GM21737 (cell line): ENCODE measurements around the gene MSLN.
A peak's percentile ranks its signal among the peaks of the same experiment; 100 is the strongest.

Experiments
- ATAC-seq: cut with Tn5 transposase; IDR thresholded peaks from one replicate; pipeline ENCODE4 v1.9.1; 2021; ENCODE audit warnings: mild to moderate bottlenecking, moderate library complexity; ENCODE audit not compliant: unreplicated experiment

The MSLN gene

DNA sequence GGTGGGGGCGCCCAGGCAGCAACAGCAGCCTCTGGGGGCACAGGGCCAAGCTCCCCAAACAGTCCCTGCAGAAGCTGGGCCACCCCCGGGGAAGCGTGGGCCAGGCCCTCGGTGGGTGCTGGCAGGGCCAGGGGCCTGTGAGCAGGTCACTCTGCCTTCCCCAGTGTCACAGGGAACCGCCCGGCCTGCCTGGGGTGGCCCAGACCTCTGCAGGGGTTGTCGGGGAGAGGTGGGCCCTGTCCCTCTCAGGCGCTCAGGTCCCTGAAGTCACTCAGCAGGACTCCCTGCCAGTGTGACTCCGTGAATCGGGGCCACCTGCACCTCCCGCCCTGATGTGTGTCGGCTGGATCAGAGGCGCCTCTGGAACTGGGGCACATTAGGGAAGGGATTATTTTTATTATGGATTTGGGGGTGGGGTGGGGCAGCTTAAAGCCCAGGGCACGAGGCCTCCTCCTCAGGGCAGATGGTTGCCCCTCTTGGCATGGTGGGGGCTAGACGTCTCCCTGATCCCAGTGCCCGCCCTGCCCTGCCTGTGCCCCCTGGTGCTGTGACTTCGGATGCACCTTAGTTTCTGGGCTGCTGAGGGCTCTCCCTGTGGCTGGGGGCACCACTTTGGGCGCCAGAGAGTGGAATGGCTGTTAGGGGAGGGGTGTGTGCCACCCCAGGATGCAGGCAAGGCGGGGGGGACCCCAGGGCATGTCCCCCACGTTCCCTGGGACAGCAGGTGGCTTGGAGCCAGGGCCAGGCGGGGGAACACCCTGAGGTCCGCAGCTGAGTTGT lies 41.2 kb downstream of the MSLN start:
- ATAC-seq, result no peak

DNA sequence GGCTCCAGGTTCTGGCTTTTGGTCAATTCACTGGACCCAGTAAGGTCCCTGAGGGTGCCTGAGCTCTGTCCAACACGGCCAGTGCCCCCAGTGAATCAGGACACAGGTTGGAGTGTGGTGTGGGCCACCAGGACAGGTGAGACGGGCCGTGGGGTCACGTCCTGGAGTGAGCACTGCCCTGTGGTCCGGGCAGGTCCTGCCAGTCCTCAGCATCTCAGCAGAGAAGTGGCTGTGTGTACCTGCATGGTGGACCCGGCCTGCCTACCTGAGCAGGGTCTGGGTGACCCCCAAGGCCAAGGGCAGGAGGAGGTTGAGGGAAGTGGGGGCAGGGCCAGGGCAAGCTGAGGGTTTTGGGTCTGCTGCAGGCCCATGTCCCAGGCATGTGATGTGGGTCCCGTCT lies 41.9 kb downstream of the MSLN start:
- ATAC-seq, result no peak

DNA sequence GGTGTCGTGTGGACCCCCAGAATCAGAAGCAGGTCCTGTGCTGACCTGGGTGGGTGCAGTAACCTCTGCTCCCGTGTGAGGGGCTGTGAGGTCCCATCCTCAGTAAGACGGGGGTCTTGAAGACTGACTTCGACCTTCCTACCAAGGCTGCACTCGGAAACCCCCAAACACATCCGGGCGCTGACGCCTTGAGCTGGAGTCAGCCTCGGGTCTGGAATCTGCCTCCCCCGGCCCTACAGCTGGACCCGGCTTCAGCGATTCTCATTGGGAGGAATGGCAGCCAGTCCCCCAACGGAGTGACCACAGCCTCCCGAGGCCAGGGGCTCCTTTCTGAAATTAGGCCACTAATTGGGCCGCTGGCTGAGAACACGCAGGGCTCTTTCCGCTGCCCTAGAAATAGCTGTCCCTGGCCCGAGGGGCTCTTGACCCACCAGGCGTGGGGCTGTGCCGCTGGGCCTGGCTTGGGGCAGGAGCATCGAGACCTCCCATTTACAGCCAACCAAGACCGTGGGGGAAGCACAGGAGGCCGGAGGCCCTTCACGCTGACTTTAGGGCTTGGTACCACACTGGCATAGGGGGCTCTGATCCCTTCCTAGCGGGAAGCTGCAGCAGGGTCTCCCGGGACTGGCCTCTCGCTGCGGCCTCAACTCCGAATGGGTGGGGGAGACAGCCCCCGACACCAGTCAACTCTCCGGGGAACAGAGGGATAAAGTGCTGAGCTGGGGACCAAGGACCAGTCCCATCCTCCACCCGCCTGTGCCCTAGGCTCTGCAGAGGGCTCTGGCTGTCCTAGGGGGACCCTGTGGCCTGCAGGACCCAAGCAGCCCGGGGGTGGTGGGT lies 42.6 kb downstream of the MSLN start:
- no peak for ATAC-seq

DNA sequence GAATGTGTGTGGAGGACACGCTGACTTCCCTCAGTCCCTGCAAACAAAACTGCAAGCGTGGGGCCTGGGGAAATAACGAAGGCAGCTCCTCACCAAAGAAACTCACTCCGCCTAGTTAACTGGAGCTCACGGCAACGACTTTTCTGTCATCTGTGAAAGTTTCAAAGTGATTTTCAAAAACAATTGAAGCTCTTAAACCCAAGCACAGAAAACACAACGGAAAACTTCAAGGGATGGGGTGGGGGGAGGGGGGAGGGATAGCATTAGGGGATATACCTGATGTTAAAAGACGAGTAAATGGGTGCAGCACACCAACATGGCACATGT lies 43.2 kb downstream of the MSLN start:
- ATAC-seq, result no peak

DNA sequence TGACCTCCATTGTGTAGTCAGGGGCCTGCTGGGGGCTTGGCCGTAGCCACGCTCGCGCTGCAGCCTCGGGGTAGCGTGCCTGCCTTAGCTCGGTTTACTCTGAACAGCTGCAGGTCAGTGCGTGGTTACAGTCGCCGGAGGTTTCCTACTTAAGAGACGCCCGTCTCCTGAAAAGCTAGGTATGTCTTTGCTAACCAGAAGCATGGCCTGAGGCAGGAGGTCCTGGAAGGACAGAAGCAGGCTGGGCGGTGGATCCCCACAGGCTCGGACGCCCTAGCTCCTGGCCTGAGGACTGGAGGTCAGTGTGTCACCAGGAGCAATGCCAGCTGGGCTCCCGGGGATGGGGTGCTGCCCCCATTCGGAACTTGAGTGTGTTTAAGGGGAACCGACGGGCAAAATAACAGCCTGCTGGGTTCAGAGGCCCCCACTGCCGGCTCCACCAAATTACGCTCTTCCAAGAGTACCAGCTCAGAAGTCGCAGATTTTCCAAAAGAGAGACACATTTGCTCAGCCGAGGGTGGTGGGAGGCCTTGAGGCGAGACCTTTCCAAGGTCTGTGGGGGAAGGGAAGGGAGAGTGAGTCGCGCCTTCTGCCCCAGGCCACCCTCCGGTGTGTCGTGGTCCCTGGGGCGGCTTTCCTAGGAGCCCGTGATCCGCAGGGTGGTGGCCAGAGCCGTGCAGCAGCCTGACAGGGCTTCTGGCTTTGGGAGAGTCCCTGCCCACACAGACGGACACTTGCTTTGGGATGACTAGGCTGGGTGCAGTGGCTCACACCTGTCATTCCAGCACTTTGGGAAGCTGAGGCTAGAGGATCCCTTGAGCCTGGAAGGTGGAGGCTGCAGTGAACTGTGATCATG lies 43.9 kb downstream of the MSLN start:
- no peak for ATAC-seq

DNA sequence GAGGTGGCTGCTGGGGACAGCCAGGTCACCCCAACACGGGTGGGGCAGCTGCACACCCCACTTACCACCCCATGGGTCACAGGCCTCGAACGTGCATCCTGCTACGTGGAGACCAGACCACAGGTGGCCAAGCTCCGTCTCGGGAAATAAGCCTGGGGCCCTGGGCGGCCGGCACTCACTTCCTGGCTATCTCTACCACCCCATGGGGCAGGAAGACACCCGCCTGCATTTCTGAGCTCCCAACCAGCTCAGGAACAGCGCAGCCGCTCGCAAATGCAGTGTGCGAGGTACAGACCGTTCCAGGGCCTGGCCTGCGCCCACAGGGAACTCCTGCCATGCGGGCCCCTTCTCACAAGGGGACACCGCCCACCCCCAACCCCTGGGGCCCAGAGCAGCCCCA lies 44.9 kb downstream of the MSLN start:
- no peak for ATAC-seq

DNA sequence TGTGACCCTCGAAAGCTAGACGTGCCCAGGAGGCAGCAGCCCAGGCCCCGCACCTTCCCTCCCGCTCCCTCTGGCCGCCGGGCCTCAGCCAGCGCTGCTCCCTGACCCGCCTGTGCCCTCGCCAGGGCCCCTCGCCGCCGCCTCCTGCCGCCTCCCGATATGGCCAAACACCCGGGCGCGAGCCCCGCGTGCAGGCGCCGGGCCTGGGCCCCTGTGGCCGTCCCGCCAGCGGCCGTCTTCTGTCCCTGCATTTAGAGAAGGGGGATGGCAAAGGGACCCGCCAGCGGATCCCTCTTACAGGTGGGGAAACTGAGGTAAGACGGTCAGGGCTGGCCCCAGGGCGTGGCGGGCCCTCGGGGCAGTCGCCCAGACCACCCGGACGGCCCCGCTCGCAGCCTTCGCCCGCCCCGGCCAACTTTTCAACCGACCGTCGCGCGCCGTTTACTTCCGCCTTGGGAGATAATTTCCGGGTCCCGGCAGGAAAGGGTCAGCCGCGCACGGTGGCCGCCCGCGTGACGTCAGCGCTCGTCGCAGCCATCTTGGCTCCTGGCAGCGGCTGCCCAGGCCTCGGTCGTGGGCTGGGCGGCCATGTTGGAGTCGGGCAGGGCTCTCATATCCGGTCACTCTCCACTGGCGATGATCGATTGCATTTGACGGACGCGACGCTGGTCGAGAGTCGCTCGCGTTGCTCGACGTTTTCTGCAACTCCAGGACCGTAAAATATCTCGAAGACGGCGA lies 47.0 kb downstream of the MSLN start:
- ATAC-seq, result peak; percentile 85

DNA sequence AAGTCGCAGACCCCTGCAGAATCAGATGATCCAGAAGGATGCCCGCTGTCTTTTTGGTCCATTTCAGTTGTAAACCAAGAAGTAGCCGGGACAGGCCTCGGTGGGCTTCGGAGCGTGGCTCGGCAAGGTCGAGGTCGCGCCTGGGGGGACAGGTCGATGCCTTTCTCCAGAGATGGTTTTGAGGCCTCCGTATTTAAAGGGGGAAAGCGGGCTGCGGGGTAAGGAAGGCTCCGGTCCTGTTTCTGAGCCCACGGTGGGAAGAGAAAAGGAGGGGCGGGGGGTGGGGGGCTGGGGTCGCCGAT lies 47.5 kb downstream of the MSLN start:
- no peak for ATAC-seq

DNA sequence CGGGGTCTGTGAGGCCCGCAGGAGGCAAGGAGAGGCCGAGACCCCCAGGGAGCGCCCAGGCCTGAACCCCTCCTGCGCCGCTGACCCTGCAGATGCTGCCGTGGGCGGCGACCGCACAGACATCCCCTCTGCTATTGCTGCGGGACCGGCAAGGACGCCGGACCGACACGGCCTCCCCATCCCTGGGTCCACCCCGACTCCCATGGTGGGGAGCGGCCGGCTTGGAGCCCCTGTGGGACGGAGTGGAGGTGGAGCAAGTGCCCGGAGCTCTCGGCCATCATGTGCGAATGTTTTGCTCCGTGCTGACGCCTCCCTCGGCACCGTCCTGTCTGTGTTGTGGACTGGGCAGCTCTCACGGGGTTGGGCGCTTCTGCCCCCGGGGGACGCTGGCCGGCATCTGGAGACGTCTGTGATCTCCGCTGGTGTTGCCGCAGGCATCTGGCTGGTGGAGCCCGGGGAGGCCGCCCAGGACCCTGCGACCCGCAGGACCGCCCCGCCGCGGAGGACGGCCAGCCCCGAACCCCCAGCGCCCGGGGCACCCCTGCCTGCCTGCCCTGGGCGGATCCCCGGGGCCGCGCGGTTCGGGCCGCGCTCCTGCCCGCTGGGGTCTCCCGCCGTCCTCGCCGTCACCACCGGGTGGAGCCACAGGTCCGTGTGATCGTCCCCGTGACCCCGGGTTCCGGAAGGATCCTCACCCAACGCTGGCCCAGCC lies 52.8 kb downstream of the MSLN start:
- ATAC-seq, result no peak

DNA sequence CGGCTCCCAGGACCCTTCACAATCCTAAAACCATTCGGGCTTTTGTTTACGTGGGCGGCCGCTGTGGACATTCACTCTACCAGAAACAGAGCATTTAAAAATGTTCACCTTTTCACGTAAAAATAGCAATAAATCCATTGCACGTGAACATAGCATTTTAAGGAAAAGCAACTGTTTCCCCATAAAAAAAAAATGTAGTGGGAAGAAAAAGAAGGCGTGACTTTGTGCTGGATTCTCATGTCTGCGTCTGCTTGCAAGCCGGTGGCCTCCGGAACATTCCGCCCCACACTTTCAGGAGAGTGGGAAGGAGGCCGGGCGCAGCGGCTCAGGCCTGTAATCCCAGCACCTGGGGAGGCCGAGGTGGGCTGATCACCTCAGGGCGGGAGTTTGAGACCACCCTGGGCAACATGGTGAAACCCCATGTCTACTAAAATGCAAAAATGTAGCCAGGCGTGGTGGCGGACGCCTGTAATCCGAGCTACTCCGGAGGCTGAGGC lies 53.4 kb downstream of the MSLN start:
- ATAC-seq, result no peak

DNA sequence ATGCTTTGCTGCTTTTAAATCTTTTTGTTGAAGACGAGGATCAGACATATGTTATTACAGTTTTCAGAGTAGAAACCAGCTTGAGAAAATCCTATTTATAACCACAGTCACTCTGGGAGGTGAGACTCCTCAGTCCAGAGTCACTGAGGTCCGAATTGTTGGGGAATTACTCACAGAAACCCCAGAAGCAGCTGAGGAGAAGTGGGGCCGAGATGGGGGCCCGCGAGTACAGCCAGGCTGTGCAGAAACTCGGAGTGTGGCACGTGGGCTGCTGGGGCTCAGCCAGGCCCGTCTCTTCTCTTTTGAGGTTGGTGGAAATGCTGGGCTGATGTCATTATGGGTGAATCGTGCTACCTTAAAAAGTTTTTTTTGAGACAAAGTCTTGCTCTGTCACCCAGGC lies 54.4 kb downstream of the MSLN start:
- no peak for ATAC-seq

DNA sequence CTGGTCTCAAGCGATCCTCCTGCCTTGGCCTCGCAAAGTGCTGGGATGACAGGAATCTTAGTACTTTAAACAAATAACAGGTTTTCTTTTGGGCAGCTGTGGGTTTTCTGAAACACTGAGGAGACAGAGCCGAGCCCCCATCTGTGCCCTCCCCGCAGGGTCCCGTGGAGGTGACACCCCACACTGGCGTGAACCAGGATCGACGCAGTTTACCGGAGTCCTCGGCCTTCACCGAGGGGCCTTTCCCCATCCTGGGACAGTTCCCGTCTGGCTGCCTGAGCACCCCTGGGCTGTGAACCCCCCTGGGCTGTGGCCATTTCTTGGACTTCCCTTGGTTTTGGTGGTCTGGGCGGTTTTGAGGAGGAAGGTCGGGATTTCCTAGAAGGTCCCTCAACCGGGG lies 55.3 kb downstream of the MSLN start:
- ATAC-seq, result no peak

DNA sequence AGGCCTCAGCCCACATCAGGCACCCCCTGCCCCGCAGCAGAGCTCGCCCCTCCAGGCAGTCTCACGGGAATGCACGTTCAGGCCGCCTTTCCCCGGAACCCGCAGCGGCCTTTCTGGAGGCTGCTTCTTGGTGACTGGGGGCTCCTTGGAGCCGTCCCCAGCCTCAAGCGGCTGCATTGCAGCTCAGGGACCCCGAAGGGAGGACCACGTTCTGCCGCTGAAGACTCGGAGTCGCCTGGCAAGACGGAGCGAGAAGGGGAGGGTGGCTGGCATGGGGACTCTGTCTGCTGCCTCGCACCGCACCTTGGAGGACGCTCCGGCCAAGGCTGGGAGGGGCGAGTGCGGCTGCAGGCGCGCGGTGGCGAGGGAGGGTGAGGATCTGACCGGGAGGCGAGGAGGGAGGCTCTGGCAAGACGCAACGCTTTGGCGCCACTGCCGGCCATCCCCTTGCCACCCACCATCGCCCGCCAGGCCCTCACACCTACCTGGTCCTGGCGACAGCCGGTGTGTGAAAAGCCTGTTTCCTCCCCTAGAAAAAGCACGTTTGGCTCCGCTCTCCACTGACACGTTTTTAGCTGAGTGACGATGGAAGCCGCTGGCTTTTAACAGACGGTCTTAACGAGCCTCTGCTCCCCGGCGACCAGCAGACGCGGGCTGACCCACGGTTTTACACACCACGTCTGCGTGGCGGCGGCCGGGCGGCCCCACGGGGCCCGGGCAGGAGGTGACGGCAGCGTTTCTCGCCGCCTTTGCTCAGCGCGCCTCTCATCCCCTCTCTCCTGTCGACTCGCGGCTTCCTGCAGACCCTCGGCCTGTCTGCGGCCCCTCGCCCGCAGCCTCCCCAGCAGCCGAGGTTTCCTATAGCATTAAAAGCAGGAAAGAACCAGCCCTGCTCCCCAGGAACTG lies 56.7 kb downstream of the MSLN start:
- ATAC-seq, result no peak

DNA sequence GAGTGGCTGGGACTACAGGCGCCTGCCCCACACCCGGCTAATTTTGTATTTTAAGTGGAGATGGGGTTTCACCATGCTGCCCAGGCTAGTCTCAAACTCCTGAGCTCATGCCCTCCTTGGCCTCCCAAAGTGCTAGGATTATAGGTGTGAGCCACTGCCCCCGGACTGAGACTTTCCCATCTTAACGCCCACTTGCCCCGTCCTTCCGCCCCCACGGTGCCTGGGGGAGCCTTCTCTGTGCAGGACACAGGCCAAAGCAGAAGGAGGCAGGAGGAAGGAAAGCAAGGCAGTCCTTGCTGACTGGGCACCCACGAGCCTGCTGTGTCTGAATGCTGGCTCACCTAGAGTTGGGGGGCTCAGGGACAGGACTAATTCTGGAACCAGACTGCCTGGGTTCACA lies 57.6 kb downstream of the MSLN start:
- ATAC-seq, result no peak
